HCT116 (cell line): ENCODE data around the gene ZFR.

Experiments used
- CTCF ChIP-seq, 3 experiments: fragments of 200-600 bp in 1 of 3; sonication (generic) in 1 of 3; IDR thresholded peaks in 2 of 3; conservative IDR thresholded peaks in 1 of 3; 2 replicates each; pipeline ENCODE4 v1.5.1; 2012 to 2017; ENCODE audit warnings: low read depth in 2 of 3, low read length in 2 of 3, antibody characterized with exemption in 1 of 3, borderline replicate concordance in 1 of 3, control low read depth in 1 of 3, mild to moderate bottlenecking in 1 of 3, mixed read lengths in 1 of 3, mixed run types in 1 of 3, moderate library complexity in 1 of 3; ENCODE audit not compliant: insufficient read depth in 1 of 3
- EZH2 ChIP-seq: fragments of 200-600 bp; sonication (generic); IDR thresholded peaks from 2 replicates; pipeline ENCODE4 v1.6.1; 2017; ENCODE audit warnings: antibody characterized with exemption, mixed run types

DNA sequence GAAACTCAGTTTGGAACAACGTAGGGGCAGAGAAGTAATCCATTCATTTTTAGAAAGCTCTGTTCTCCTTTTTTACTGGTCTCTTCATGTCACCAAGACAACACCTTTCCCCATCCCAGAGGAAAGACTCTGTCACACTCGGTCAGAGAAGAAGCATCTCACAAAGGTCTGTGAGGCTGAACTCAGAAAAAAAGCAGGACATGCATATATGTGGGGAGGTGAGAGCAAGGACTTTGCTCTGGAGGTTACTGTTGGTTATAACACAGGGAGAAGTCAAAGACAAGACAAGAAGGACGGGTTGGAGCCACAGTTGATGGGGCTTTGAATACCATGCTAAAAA, 112.6 kb downstream of the ZFR start:
- TF ChIP-seq CTCF (IDR thresholded peaks at IDR 0.05 in 2 of 3, conservative IDR thresholded peaks at IDR 0.05 in 1 of 3; ENCODE audit: borderline replicate concordance in 1 of 3, insufficient read depth in 1 of 3, low read depth in 2 of 3, low read length in 2 of 3) (no peak), EZH2 (no peak)
